Posterior vena cava (tissue), 2 donors: Measurements from ENCODE around the gene DLGAP1. TPM values are rescaled to one million over a fixed set of nuclear protein-coding genes. Genes with fewer than 3 reads are reported as not detected.
A peak's percentile ranks its signal among the peaks of the same experiment; 100 is the strongest.

ENCODE experiments used
- DNase-seq: peaks from one replicate; pipeline ENCODE4 v3.0.0-alpha.2; 2020; ENCODE audit warnings: low spot score
- intact Hi-C, 2 donors: fragments of 100-400 bp; cut with DNase I; formaldehyde crosslinking; loops; one replicate each; pipeline versions ENCODE4 v1.14.1 to v1.14.2; 2022 to 2023
- total RNA-seq, 2 donors: library from RNA; stranded (reverse); fragmentation: NEBNext Ultra II Directional; extraction: Animal tissue kit (Norgen Biotek cat#: 25700); gene quantifications; one replicate each; pipeline ENCODE4 v1.2.1, GENCODE V29; 2021
- donor health status: DM: yes; HTN: yes; CAD: no.
- donor health status: DM: yes; HTN: yes; CAD: no.

DLGAP1 gene
- total RNA-seq, 2 donors from 2014 or later = 0.05 to 0.32 TPM

DNA sequence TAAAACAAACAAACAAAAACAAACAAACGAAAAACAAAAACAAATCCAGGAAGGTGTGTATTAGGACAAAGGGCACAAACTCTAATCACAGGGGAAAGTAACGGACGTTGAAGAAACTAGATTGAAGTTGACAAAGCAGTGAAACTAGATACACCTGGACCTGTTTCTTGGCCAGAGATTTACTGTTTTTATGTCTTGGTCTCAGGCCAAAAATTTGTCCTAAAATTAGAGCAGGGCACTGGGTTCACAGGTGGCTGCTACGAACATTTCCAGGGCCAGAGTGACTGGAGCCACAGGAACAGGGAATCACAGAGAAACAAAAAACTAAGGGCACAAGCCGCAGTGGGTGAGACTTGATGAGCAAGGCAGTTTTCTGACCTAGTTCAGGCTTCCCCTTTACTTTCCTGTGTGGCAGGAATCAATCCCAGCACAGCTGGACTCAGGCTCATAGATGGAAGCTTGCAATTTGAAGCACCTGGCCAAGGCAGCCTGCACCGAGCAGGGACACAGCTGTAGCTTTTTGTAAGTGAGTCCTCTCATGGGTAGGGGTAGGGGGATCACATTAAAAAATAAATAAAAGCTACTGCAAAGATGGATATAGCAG, 329.4 kb downstream of the DLGAP1 start:
- DNase-seq = no peak
- intact Hi-C loops = no loop called here

DNA sequence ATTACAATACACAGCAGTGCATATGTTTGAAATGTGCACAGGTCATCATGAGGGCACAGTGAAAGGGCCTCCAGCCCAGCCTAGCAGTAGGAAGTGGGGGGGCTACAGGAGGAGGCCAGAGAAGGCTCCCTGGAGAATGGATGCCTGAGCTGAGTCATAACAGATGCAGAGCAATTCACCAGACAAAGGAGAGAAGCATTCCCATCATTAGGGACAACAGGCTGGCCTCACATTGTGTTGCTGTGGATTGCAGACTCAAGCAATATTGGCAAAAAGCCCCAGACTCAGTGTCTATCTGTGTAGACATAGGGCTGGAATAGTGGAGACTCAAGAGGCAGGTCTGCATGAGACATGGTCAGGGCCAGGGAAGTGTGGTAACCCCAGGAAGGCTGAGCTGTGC, 329.9 kb downstream of the DLGAP1 start:
- DNase-seq = peak; percentile 76
- intact Hi-C loops = no loop called here

DNA sequence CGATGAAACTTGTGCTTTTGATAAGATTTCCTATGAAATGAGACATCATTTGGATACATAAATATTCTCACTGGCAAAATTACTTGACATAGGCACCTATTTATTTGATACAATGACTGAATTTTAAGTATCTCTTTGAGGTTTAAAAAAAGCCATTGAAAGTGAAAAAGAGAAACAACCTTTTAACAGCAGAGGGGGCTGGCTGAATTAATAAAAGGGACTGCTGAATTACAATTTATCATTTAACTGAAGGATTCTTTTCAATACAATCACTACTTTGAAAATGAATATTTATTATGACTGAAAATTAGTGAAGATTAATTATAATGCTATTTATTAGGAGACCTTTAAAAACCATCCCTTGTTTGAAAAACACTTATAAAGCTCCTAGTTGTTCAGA, 335.3 kb downstream of the DLGAP1 start:
- intact Hi-C loops = no loop called here

DNA sequence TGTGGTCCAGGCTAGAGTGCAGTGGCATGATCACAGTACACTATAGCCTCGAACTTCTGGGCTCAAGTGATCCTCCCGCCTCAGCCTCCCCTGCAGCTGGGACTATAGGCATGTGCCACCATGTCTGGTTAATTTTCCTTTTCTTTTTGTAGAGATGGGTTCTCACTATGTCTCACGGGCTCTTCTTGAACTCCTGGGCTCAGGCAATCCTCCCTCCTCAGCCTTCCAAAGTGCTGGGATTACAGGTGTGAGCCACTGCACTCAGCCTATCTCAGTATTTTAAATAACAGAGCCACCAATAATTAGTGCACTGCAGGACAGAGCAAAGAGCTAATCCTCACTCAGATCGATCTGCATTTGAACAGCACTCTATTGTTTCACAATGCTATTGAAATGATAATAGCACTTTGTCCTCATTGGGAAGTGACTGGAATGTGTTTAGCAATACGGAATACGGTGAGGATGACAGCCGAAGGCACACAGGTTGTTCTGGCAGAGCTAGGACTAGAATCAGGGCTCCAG, 335.9 kb downstream of the DLGAP1 start:
- no peak for DNase-seq
- intact Hi-C loops = no loop called here

More for the DNA sequence above, 335.3 kb downstream of the DLGAP1 start:
- DNase-seq = no peak

DNA sequence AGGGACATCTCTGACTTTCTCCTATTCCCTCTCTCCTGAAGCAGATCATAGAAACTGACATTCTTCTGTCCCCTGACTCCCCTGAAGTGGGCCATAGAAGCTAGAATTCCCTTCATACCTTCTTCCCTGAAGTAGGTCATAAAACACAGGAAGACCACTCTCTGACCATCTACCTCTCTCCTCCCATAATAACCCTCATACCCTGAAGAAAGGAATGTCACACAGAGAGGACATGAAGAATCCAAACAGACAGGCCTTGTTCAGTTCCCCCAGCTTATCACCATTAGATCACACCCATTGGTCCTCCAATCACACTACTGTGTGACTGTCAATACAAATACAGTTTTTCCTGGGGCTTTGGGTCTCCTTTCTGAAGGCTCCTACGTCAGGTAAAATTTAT, 347.1 kb downstream of the DLGAP1 start:
- DNase-seq = no peak
- intact Hi-C loops = no loop called here

DNA sequence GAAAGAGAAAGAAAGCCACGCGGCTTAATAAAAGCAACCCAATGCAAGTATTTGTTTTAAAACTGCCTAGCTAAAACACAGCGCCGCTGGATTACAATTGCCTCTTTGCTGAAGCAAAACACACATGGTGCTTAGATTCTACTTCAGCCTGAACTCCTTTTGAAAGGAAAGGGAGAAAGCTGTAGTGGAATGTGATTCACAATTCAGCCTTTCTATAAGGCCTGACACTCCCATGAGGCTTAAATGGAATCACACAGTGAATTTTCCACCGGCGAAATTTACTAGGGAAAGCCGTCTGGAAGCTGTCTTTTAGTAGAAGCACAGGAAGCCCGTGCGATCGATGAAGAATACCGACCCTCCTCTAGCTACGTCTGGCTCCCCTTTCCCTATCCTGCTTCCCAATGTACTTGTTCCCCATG, 348.0 kb downstream of the DLGAP1 start:
- DNase-seq = no peak
- intact Hi-C loops = no loop called here

DNA sequence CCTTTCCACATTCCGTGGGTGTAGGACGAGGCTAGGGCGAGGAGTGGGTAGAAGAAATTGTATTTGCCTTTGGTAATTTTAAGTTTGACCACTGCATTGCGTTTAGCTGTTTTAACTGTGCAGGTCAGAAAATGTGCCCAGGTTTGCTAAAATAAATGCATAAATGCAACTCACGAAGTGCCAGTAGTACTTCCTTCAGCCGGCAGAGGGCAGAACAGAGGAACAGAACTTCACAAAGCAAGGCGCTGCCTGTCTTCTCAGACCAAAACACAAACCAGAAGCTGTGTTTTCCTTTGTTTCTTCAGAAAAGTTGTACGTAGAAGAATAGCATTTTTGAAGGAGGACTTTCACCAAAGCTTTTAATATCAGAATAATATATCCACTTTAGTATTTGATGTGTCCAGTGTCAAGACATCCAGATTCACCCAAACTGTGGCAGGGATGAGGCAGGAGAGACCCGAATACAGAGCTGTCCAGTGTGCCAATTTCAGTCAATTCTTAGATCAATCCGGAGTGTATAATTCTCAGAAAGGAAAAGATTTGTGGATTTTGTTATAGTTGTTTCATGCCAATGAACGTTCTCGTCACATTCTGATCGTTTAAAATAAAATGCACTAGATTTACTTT, 348.6 kb downstream of the DLGAP1 start:
- intact Hi-C loops = no loop called here
- no peak for DNase-seq

DNA sequence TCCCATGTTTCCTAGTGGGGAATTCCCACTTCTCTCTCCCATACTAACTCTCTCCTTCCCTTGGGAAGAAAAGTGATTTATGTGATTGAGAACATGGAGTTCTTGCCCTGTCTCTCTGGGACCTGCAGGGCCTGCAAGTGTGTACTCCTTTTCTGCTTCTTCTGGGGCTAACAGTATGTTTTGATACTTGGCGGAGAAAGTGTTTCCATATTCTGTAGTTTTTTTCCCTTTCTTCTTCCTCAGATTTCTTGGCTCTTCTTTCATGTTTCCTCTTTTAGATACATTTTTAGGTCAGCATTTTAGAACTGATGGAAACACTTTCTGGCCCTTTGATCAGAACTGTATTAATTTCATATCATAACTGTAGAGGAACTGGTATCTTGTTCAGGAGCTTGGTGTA, 352.2 kb downstream of the DLGAP1 start:
- intact Hi-C loops = no loop called here
- DNase-seq = no peak

DNA sequence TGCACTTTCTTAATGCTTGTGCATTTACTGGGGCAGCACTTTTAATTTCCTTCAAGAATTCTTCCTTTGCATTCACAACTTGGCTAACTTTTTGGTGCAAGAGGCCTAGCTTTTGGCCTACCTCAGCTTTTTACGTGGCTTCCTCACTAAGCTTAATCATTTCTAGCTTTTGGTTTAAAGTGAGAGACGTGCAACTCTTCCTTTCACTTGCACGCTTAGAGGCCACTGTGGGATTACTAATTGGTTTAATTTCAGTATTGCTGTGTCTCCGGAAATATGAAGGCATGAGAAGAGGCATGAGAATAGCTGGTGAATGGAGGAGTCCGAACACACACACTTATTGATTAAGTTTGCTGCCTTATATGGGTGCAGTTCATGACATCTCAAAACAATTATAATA, 354.1 kb downstream of the DLGAP1 start:
- intact Hi-C loops = no loop called here

DNA sequence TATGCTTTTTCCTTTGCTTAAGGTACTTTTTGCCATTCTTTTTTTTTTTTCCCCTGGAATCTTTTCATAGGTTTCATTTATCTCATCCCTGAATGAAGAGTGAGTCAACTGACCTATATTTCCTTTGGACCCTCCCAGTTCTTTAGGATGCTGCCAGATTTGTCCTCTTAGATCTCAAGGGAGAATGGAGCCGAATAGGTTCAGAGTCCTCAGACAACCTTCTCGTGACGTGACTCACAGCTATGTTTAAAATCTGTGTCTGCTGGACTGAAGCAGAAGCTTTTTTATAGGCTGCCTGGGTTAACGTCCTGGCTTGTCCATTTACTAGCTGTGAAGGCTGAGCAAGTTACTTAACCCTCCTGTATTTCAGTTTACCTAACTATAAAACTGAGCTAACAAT, 358.6 kb downstream of the DLGAP1 start:
- no peak for DNase-seq
- intact Hi-C loops = no loop called here

More for the DNA sequence above, 354.1 kb downstream of the DLGAP1 start:
- DNase-seq = no peak

DNA sequence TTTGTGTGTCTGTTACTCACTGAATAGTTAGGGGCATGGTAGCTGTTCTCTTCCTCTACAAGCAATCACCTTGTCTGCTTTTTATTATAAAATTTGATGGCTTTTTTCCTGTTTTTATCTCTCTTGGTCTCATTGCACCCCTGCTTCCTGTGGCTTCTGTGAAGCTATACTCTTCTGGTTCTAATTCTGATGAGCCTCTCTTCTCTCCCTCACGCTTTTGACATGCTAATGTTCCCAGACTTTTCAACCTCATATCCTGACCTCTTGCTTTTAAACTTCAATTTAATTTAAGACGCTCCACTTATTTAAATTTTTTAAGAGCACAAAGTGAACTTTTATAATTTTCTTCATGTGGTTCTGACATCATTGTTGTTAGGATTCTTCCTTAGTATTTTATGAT, 361.4 kb downstream of the DLGAP1 start:
- DNase-seq = no peak
- intact Hi-C loops = no loop called here

DNA sequence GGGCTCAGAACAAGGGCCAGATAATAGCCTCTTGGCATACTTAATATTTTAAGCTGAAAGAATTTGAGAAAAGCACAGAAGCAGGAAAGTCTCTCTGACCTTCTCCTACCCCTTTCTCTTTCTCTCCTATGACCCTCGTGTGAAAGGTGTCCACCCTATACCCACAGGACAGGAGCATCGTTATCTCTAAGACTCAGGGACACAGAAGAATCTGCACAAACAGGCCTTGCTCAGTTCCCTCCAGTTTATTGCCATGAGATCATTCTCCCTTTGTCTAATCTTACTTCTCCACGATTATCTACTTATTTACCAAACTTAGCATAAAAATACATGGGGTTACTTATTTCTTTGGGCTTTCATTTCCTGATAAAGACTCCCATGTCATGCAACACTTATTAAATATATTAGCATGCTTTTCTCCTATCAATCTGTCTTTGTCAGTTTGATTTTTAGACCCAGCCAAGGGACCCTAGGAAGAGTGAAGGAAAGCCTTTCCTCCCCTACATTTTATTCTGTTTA, 370.7 kb downstream of the DLGAP1 start:
- intact Hi-C loops = no loop called here
- no peak for DNase-seq

DNA sequence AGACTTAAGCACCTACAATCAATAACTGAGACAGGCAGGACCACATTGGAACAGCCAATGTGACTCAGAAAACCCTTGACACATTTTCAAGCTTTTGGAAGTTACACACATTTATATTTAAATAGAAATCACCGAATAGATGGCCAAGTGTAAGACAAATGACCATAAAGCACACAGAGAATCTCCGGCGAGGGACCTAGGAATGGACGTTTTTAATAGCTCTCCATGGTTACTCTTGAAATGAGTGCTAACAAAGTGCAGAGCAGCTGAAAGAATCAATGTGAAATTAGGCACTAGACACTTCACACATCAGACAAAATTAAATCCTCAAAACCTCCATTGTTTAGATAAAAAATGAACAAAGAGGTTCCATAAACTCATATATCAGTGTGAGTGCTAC, 376.9 kb downstream of the DLGAP1 start:
- no peak for DNase-seq
- intact Hi-C loops = no loop called here

DNA sequence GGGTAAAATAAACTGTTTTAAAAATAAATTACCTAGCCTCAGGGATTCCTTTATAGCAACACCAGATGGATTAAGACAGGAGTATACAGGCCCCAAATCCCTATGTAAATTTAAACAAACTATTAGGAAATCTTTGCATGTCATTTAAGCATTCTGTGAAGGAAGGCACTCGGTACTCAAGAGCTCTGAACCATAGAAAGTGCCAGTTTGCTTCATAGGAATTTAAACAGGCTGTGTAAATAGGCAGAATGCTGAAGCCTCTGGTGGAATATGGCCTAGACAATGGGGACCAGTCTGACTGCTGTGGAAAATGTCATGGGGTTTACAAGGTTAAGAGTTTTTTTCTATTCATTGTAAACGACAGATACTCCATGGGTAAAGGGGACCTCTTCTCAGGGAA, 377.4 kb downstream of the DLGAP1 start:
- intact Hi-C loops = no loop called here
- DNase-seq = no peak

DNA sequence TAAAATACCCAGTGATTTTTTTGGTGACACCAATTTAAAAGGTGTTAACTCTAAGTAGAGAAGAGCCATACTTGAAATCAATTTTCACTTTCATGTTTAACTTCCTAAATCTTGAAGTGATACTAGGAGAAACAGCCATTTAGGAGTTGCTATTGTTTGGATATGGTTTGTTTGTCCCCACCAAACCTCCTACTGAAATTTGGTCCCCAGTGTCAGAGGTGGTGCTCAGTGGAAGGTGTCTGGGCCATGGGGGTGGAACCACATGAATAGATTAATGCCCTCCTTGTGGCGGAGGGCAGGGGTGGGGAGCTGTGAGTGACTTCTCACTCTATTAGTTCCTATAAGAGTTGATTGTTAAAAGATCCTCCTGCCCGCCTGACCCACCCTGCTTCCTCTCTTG, 377.9 kb downstream of the DLGAP1 start:
- DNase-seq = no peak
- intact Hi-C loops = no loop called here

DNA sequence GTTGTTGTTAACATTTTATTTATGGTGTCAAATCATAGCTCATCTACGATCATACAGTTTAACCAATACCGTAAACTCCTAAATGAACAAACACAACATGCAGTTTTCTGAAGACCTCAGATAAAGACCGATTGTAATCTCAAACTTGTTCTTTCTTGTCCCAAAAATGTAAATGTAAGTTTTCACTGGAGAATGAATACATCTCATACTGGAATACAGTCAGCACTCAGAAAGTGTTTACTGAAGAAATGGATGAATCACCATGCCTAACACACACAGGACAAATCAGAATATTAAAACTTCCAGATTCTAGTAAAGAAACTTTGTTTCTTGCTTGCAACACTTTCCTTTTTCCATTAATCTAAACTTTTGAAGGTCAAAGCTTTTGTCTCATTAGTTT, 380.5 kb downstream of the DLGAP1 start:
- intact Hi-C loops = no loop called here
- no peak for DNase-seq

DNA sequence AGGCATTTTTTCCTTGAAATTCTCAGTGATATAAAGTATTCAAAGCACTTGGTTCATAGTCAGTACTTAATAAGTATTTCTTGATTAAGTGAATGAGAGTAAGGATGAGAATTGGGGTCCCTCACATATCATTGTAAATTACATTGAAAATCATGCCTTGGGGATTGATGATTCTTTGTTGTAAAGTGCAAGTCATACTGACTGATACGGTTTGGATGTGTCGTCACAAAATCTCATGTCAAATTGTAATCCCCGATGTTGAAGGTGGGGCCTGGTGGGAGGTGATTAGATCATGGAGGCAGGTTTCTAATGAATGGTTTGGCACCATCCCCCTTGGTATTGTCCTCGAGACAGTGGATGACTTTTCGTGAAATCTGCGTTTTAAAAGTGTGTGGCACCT, 385.9 kb downstream of the DLGAP1 start:
- intact Hi-C loops = no loop called here

DNA sequence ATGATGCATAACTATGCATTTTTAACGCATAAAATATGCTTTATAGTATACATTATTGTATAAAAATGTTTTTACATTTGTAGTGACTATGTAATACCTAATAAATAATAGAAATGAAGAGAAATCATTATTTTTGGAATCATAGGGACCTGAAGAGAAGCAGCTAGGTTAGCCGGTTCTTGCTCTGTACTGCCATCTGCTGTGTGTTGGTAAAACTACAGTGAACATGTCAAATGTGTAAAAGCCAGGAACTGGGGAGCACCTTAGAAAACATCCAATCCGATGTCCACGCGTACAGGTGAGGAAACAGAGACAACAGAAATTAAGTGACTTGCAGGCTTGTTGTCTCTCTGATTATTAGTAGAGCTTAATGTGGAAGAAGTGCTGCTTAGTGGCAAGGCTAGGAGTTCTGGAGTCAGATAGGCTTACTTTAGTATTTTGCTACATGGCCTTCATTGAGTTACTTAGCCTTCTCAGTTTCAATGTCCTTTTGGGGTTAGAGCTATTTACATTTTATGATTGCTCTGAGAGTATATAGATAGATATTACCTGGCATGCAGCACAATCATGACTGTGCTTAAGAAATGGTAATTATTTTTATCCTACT, 386.5 kb downstream of the DLGAP1 start:
- no peak for DNase-seq
- intact Hi-C loops = no loop called here

More for the DNA sequence above, 385.9 kb downstream of the DLGAP1 start:
- no peak for DNase-seq

DNA sequence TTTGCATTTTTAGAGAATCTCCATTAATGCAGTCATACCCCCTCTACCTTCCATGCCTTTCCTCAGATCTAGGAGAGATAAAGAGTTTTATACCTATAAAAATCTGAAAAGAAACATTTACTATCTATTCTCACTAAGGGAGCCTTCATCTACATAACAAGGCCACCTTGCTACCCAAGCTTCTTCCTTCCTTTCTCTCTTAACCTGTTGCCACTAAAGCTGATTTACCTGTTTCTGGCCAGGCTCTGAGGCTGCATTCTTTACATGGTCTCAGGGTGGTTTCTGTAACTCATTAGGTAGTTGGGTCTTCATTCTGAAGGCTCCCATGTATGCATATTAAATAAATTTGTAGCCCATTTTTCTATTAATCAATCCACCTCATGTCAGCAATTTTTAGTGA, 391.6 kb downstream of the DLGAP1 start:
- intact Hi-C loops = no loop called here
- no peak for DNase-seq

DNA sequence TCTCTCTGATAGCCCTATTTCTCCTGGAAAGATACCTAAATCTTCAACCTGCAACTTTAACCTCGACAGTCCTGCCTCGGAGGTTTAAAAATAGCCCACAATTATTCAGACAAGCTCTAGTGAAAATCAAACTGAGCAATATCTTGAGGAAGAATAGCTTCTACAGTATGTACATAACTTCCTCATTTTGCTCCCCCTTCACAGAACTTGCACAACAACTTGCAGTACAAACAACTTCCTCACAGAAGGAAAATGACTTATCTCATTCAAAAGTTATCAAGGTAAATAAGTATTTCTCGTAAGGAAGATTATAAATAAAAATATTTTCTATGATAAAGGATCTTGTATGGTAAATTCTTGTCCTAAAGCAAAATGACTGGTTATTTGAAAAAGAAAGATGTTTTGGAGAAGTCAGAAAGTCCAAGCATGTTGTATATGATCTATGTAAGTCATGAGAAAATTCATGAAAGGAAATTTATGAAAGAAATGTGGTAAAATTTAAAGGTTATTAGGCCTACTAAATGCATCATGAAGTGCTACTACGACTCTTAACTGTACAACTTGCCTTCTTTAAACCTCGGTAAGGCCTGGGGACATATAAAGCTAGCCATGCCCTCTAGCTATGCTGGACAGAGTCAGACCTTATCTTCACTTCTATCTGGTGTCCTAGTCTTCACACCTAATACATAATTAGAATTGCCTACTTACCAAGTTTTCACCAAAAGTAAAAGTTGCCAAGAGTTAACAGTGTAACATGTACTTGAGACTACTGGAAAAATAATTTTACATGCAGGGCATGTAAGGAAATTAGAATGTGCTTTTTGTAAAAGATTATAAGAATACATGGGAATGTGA, 394.5 kb downstream of the DLGAP1 start:
- DNase-seq = no peak
- intact Hi-C loops = no loop called here
